Neural cell (in vitro differentiated cells): Measurements from ENCODE around the gene ADGRG3. TPM values are rescaled to one million over a fixed set of nuclear protein-coding genes. Genes with fewer than 3 reads are reported as not detected.

Source experiments
- H2AFZ ChIP-seq: fragments of 200-600, 300-800 bp; sonication (generic), shearing (Covaris generic); 2 replicates; pipeline ENCODE4 v1.6.0; 2014; ENCODE audit warnings: low read depth, mild to moderate bottlenecking, antibody characterized with exemption, low read length, moderate library complexity
- H3F3A ChIP-seq: fragments of 200-600 bp; shearing (Covaris generic); 2 replicates; pipeline ENCODE4 v1.6.1; 2016; ENCODE audit warnings: mild to moderate bottlenecking, moderate library complexity, mixed read lengths, antibody characterized with exemption, low read length; ENCODE audit not compliant: insufficient read depth, poor library complexity, severe bottlenecking
- H3K27ac ChIP-seq: fragments of 200-600, 300-800 bp; sonication (generic), shearing (Covaris generic); 2 replicates; pipeline ENCODE4 v1.5.1; 2014; ENCODE audit warnings: mild to moderate bottlenecking, low read length, moderate library complexity
- H3K27me3 ChIP-seq: fragments of 300-800, 200-600 bp; sonication (generic), shearing (Covaris generic); 2 replicates; pipeline ENCODE4 v1.6.0; 2014; ENCODE audit warnings: mild to moderate bottlenecking, low read depth, low read length, moderate library complexity; ENCODE audit not compliant: insufficient read depth
- H3K36me3 ChIP-seq: fragments of 300-800, 200-600 bp; sonication (generic), shearing (Covaris generic); 2 replicates; pipeline ENCODE4 v1.5.1; 2014; ENCODE audit warnings: mild to moderate bottlenecking, antibody characterized with exemption, low read length, moderate library complexity; ENCODE audit not compliant: insufficient read depth
- H3K4me2 ChIP-seq: fragments of 300-800, 200-600 bp; sonication (generic), shearing (Covaris generic); 2 replicates; pipeline ENCODE4 v1.6.0; 2014; ENCODE audit warnings: mild to moderate bottlenecking, low read length
- H3K4me3 ChIP-seq: fragments of 300-800, 200-600 bp; sonication (generic), shearing (Covaris generic); 2 replicates; pipeline ENCODE4 v1.5.1; 2014; ENCODE audit warnings: mild to moderate bottlenecking, low read length, moderate library complexity
- H3K79me2 ChIP-seq: fragments of 200-600 bp; shearing (Covaris generic); replicated peaks from 2 replicates; pipeline ENCODE4 v1.6.0; 2014; ENCODE audit warnings: mild to moderate bottlenecking, low read length, moderate library complexity; ENCODE audit not compliant: insufficient read depth
- H3K9ac ChIP-seq: fragments of 300-800, 200-600 bp; sonication (generic), shearing (Covaris generic); 2 replicates; pipeline ENCODE4 v1.6.1; 2016; ENCODE audit warnings: mild to moderate bottlenecking, low read length, mixed read lengths
- H3K9me2 ChIP-seq: fragments of 200-600 bp; shearing (Covaris generic); 2 replicates; pipeline ENCODE4 v1.6.1; 2016; ENCODE audit warnings: mild to moderate bottlenecking, low read length, mixed read lengths; ENCODE audit not compliant: insufficient read depth
- H3K9me3 ChIP-seq: fragments of 200-600, 300-800 bp; sonication (generic), shearing (Covaris generic); 2 replicates; pipeline ENCODE4 v1.6.1; 2016; ENCODE audit warnings: mild to moderate bottlenecking, mixed run types, low read length, moderate library complexity, mixed read lengths
- H4K20me1 ChIP-seq: fragments of 200-600 bp; shearing (Covaris generic); 2 replicates; pipeline ENCODE4 v1.6.1; 2016; ENCODE audit warnings: mild to moderate bottlenecking, mixed run types; ENCODE audit not compliant: insufficient read depth
- EP300 ChIP-seq: fragments of 450-650 bp; conservative IDR thresholded peaks from 2 replicates; pipeline ENCODE4 v1.6.1; 2014; ENCODE audit warnings: antibody characterized with exemption, mild to moderate bottlenecking, moderate library complexity; ENCODE audit not compliant: poor library complexity, severe bottlenecking
- EZH2 ChIP-seq: fragments of 200-600, 300-800 bp; shearing (Covaris generic), sonication (generic); IDR thresholded peaks from 2 replicates; pipeline ENCODE4 v1.6.1; 2014; ENCODE audit warnings: antibody characterized with exemption, low read length, borderline replicate concordance, mild to moderate bottlenecking; ENCODE audit not compliant: insufficient read depth, poor library complexity, severe bottlenecking
- MXI1 ChIP-seq: fragments of 450-650 bp; conservative IDR thresholded peaks from 2 replicates; pipeline ENCODE4 v1.6.1; 2014; ENCODE audit warnings: antibody characterized with exemption, mild to moderate bottlenecking; ENCODE audit not compliant: poor library complexity, severe bottlenecking
- POLR2AphosphoS5 ChIP-seq: IDR thresholded peaks from 2 replicates; pipeline ENCODE4 v1.6.1; 2012
- RAD21 ChIP-seq: fragments of 450-650 bp; conservative IDR thresholded peaks from 2 replicates; pipeline ENCODE4 v1.6.1; 2014; ENCODE audit warnings: antibody characterized with exemption, mild to moderate bottlenecking, moderate library complexity
- SMC3 ChIP-seq: fragments of 450-650 bp; conservative IDR thresholded peaks from 2 replicates; pipeline ENCODE4 v1.6.1; 2014; ENCODE audit warnings: antibody characterized with exemption, mild to moderate bottlenecking, moderate library complexity; ENCODE audit not compliant: poor library complexity
- TAF1 ChIP-seq: IDR thresholded peaks from 2 replicates; pipeline ENCODE4 v1.6.1; 2012; ENCODE audit warnings: low read depth
- polyA plus RNA-seq: library from polyadenylated mRNA; depleted of rRNA; stranded (reverse); fragments of >200 nt; gene quantifications from 2 replicates; pipeline ENCODE4 v1.2.3, GENCODE V29; 2014
- TF ChIP-seq, protein P1 (sequence below): fragments of 450-650 bp; IDR thresholded peaks from 2 replicates; pipeline ENCODE4 v1.5.1; 2014; ENCODE audit warnings: antibody characterized with exemption, mild to moderate bottlenecking, moderate library complexity; ENCODE audit not compliant: poor library complexity, severe bottlenecking
- TF ChIP-seq, protein P2 (sequence below): IDR thresholded peaks from 2 replicates; pipeline ENCODE4 v1.6.1; 2012; ENCODE audit warnings: borderline replicate concordance

Gene ADGRG3
- polyA plus RNA-seq, 1 donor from 2014 or later, result 0.62 TPM

GRCh38 chr16:57699899-57700298 lies 31.8 kb downstream of the ADGRG3 start:
- Histone ChIP-seq H3K27me3 (no peaks in the 10 kb centered on the region), H3K27ac (no peak overlapping the region), H3K9ac (no peak overlapping the region), H2AFZ (no peak overlapping the region), H4K20me1 (no peaks in the 10 kb centered on the region), H3K36me3 (no peaks in the 10 kb centered on the region), H3K9me2 (no peaks in the 10 kb centered on the region), H3K79me2 (no peaks in the 10 kb centered on the region), H3K4me2 (no peak overlapping the region), H3K4me3 (no peak overlapping the region), H3K9me3 (no peaks in the 10 kb centered on the region), H3F3A (no peaks in the 10 kb centered on the region)
- TF ChIP-seq EZH2 (no peak), SMC3 (no peak), MXI1 (no peak), RAD21 (no peak), POLR2AphosphoS5 (no peak), EP300 (no peak), TAF1 (no peak)
- TF ChIP-seq, protein P1, sequence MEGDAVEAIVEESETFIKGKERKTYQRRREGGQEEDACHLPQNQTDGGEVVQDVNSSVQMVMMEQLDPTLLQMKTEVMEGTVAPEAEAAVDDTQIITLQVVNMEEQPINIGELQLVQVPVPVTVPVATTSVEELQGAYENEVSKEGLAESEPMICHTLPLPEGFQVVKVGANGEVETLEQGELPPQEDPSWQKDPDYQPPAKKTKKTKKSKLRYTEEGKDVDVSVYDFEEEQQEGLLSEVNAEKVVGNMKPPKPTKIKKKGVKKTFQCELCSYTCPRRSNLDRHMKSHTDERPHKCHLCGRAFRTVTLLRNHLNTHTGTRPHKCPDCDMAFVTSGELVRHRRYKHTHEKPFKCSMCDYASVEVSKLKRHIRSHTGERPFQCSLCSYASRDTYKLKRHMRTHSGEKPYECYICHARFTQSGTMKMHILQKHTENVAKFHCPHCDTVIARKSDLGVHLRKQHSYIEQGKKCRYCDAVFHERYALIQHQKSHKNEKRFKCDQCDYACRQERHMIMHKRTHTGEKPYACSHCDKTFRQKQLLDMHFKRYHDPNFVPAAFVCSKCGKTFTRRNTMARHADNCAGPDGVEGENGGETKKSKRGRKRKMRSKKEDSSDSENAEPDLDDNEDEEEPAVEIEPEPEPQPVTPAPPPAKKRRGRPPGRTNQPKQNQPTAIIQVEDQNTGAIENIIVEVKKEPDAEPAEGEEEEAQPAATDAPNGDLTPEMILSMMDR, result no peak
- TF ChIP-seq, protein P2, sequence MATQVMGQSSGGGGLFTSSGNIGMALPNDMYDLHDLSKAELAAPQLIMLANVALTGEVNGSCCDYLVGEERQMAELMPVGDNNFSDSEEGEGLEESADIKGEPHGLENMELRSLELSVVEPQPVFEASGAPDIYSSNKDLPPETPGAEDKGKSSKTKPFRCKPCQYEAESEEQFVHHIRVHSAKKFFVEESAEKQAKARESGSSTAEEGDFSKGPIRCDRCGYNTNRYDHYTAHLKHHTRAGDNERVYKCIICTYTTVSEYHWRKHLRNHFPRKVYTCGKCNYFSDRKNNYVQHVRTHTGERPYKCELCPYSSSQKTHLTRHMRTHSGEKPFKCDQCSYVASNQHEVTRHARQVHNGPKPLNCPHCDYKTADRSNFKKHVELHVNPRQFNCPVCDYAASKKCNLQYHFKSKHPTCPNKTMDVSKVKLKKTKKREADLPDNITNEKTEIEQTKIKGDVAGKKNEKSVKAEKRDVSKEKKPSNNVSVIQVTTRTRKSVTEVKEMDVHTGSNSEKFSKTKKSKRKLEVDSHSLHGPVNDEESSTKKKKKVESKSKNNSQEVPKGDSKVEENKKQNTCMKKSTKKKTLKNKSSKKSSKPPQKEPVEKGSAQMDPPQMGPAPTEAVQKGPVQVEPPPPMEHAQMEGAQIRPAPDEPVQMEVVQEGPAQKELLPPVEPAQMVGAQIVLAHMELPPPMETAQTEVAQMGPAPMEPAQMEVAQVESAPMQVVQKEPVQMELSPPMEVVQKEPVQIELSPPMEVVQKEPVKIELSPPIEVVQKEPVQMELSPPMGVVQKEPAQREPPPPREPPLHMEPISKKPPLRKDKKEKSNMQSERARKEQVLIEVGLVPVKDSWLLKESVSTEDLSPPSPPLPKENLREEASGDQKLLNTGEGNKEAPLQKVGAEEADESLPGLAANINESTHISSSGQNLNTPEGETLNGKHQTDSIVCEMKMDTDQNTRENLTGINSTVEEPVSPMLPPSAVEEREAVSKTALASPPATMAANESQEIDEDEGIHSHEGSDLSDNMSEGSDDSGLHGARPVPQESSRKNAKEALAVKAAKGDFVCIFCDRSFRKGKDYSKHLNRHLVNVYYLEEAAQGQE, result no peak

- no peaks in the 10 kb centered on the region for H3K79me2 ChIP-seq
- H3K4me2 ChIP-seq, result no peak overlapping the region
- H3K36me3 ChIP-seq, result no peaks in the 10 kb centered on the region
- no peak overlapping the region for H3K9ac ChIP-seq
- no peak overlapping the region for H3K27ac ChIP-seq
- H3K27me3 ChIP-seq, result no peaks in the 10 kb centered on the region
- no peak overlapping the region for H3K4me3 ChIP-seq
- no peaks in the 10 kb centered on the region for H4K20me1 ChIP-seq
- no peaks in the 10 kb centered on the region for H3K9me3 ChIP-seq
- H3K9me2 ChIP-seq, result no peaks in the 10 kb centered on the region
- TF ChIP-seq EP300 (no peak), EZH2 (no peak), SMC3 (no peak), TAF1 (no peak), RAD21 (no peak), MXI1 (no peak), POLR2AphosphoS5 (no peak)
- TF ChIP-seq, protein P2, result no peak
- TF ChIP-seq, protein P1, result no peak
- no peak overlapping the region for H2AFZ ChIP-seq
- no peaks in the 10 kb centered on the region for H3F3A ChIP-seq
These were observed 32.9 kb downstream of the ADGRG3 start for GRCh38 chr16:57700781-57701551.
